GM18507 (cell line): ENCODE results near the gene USB1.
"Not testable (repeated sequence)": the region's sequence is repeated elsewhere in the genome, so short reads cannot be mapped to it uniquely, and the experiment has no call there.

Experiments used
- DNase-seq: peaks from one replicate; pipeline ENCODE4 v3.0.0; 2011; ENCODE audit warnings: low read depth; ENCODE audit not compliant: insufficient read length; ENCODE audit errors: extremely low spot score
- FAIRE-seq: peaks from 2 replicates; lab custom pipeline; 2011; peaks lifted over from hg19 to GRCh38; lab: Jason Lieb, UNC

Gene USB1

DNA sequence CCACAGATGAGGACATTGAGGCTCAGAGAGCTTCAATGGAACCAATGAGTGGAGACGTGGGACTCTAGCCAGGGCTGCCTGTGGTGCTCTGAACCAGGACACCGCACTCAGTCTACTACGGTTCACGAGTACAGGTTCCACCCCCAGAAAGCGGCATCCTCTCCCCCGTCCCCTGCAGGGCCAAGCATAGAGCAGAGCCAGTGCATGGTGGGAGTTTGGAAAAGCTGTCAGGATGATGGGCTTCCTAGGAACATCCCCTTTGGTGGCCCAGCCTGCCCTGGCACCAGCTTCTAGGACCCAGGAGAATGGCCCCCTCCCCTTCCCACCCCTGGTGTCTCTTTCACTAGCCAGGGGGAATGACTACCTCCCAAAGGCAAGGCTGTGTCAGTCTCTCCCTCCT, 9.1 kb upstream of the USB1 start:
- DNase-seq (no peak), FAIRE-seq (no peak)

DNA sequence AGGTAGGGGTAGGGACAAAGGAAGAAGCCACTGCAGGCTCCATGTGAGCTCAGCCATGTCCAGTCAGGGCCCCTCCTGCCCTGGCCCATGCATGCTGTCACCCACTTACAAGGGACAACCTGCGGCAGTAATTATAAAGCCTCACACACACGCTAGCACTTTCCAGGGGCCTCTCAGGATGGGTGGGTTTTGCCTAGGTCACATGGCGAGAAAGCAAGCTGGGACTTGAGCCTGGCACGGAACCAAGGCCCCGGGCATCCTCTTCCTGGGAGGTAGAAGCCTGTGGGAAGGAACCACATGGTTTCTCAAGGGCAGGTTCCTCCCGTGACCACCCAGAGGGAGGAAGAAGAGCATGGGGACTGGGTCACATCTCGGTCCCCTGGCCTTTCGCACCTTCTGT, 7.8 kb upstream of the USB1 start:
- FAIRE-seq: no peak
- no peak for DNase-seq

DNA sequence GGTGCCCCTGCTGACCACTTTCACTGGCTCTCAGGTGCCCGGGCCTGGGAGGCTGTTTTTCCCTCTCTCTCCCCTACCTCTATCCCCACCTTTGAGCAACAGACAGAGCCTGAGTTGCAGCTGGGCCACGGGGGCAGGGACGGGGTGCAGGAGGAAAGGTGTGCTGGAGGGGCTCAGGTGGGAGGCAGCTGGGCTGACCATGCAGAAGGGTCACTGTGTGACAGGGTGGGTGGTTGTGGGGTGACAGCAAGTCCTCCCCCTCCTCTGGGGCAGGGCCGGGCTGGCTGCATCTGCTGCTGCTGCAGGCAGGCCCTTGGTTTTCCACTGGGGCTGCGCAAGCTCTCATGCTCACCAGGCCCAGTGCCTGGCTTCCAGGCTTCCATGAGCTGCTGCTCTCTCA, 7.3 kb upstream of the USB1 start:
- no peak for FAIRE-seq

DNA sequence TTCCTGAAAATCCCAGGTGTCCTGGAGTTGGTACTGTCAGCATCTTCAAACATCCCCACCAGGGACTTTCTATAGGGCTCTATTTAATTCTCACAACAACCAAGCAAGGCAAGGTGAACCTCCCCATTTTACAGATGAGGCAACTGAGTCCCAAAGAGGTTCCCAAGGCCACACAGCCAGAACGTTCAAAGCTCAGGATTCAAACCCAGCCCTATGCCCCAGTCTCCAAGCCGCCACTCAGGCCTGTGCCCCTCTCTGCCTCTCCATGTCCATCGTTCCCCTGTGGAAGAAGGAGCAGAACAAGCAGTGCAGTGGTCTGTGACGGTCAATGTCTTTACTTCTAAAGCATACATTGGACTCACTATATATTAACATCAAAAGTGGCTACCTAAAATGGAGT, 6.8 kb upstream of the USB1 start:
- FAIRE-seq: no peak
- no peak for DNase-seq

More for the DNA sequence above, 7.3 kb upstream of the USB1 start:
- no peak for DNase-seq

DNA sequence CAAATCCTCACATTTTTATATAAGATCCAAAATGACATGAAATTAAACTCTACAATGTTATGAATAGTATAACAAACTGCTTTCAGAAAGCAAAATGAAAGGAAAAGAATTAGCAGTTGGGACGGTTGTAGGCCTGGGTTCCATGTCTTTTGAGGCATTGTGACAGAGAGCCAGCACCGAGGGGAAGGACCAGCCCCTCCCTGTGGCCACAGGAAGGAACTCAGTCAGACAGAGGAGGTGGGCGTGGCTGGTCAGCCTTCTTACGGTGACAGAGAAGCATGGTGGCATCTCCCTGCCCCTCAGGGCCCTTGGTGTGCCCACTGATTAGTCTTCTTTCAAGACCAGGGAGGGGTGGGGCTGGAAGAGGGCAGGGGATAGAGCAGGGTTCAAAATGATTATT, 6.4 kb upstream of the USB1 start:
- peak; percentile 68 for FAIRE-seq
- no peak for DNase-seq

DNA sequence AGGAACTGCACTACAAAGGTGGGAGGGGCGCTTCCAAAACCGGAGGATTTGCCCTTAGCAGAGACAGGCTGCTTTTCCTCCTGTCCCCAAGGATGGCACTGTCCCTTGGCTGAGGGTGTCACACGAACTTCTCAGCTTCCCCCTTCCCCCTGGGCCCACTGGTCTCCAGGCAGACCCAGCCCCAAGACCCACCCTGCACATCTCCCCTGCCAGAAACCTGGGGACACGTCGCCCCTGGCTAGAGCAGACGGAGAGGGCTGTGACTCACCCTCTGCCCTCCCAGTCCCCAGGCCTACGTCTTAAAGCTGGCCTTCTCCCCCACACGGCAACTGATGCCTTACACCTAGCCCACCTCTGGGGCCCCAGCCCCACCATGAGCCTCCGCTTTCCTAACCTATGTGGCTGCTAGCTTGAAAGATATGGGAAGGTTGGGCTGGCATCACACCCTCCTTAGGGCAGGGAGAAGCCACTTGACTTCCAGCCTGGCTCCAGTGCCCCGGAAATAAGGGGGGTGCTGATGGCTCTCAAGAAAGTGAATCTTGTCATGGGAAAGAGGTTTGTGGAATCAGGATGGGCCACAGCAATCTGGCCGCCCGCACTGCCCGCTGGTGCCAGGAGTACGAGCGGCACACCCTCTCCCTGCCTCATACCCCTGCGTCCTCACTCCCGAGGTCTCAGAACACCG, 5.3 kb upstream of the USB1 start:
- no peak for DNase-seq
- no peak for FAIRE-seq

DNA sequence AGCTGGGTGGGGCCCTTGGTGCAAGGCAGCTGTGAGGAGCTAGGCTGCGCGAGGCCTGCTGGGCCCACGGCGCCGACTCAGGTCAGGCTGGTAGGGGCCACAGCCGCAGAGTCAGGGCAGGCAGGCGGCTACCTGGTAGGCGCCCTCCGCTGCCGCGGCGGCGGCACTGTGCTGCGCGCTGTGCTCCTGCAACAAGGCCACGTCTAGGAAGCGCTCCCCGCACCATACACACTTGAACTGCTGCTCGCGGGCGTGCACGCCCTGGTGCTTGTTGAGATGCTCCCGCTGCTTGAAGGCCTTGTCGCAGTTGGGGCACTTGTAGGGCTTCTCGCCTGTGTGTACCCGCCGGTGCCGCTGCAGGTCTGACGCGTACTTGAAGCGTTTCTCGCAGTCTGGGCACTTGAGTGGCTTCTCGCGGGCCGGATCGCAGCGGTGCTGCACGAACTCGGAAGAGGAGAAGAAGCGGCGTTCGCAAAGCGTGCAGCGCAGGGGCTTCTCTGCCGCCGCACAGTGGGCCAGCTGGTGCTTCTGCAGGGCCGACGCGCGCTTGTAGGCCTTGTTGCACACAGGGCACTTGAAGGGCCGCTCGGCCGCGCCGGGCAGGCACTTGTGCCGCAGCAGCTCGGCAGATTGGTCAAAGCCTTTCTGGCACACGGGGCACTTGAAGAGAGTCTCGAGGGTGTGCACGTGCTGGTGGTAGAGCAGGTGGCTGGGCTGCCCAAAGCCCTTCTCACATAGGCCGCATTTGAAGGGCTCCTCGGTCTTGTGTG, 4.6 kb upstream of the USB1 start:
- FAIRE-seq: no peak
- no peak for DNase-seq

DNA sequence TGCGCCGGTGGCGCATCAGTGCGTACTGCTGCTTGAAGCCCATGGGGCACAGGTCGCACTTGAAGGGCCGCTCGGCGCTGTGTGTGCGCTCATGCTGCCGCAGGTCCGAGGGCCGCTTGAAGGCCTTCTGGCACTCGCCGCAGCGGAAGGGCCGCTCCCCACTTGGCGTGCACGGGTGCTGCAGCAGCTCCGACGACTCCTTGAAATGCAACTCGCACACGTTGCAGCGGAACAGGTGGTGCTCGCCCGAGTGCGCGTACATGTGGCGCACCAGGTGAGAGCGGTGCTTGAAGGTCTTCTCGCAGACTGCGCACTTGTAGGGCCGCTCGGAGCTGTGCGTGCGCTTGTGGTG, 4.1 kb upstream of the USB1 start:
- DNase-seq (no peak), FAIRE-seq (no peak)

DNA sequence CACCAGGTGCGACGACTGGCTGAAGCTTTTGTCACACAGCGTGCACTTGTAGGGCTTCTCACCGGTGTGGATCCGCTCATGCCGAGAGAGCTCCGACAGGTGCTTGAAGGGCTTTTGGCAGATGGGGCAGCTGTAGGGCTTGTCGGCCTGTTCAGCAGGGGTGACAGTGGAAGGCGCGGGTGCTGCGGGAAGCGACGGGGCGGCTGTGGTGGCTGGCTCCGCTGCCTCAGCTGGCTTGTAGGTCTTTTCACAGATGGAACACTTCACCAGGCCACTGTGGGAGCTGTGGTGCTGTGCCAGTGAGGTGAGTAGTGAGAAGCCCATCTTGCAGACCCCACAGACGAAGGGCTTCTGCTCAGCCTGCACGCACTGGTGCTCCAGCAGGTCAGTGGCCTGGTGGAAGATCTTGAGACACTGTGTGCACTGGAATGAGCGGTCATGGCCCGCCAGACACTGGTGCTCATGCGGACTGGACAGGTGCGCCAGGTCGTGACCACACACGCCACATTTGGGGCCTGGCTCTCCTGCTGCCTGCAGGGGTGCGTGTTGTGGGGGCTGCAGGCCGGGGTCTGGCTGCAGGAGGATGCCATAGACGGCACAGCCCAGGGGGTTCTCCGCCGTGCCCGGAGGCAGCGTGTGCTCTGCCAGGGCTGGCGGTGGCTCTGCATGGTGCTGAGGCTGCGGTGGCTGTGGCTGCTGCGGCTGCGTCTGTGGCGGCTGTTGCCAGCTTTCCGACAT, 3.5 kb upstream of the USB1 start:
- no peak for DNase-seq
- FAIRE-seq: no peak

DNA sequence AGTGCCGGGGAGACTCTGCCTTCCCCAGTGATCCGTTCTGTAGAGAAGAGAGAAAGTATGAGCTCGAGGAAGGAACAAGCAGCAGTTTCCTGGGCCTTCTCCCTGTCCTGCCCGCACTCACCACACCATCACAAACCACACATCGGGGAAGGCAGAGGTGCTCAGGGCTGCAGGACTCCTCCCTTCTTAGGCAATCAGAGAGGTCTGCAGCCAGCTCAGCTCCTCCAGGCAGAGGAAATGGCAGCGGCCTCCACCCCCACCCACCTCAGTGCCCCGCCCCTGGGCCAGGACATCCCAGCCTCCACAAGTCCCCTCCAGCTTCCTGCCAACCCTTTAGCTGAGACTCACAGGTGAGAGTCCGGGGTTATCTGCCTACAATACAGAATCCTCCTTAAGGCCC, 2.7 kb upstream of the USB1 start:
- FAIRE-seq (no peak), DNase-seq (no peak)

DNA sequence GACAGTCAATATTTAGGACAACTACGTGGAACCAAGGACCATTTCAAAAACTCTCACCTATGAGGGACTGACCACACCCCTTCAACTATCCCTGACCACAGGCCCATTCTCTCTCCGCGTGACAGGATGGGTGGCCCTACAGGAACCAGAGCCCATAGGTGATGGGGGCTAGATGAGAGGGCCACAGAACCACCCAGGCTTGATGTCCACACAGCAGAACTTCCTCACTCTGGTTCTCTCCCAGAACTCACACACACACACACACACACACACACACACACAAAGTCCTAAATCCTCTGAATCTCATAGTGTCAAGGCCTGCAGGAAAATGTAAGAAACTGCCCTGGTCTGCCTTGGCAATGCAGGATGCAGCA, 2.2 kb upstream of the USB1 start:
- no peak for FAIRE-seq
- no peak for DNase-seq

DNA sequence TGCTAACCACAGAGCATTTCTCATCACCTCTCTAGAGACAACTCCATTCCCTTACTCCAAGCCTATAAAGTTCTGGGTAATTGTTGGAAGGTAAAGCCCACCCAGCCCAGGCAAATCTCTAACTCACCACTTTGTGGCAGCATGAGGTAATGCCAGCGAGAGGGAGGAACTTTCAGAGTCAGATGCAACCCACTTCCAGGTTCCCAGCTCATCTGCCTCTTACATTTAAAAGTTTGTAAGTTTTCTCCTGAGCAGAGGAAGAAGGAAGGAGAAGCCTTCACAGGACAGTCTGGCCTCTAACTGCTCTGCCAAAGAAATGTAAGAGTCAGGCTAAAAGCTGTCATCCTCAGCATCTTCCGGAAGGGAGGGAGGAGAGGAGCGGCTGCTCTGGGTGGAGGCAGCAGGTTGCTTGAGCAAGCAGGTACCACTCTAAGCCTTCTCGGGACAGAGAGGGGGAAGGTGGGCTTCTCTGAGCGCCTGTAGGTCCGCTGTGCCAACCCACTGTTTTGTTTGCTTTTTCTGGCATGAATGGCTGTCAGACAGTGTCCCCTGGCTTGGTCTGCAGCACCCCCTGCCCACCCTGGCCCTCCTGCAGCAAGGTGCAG, 1.7 kb upstream of the USB1 start:
- DNase-seq (no peak), FAIRE-seq (peak; percentile 56)

DNA sequence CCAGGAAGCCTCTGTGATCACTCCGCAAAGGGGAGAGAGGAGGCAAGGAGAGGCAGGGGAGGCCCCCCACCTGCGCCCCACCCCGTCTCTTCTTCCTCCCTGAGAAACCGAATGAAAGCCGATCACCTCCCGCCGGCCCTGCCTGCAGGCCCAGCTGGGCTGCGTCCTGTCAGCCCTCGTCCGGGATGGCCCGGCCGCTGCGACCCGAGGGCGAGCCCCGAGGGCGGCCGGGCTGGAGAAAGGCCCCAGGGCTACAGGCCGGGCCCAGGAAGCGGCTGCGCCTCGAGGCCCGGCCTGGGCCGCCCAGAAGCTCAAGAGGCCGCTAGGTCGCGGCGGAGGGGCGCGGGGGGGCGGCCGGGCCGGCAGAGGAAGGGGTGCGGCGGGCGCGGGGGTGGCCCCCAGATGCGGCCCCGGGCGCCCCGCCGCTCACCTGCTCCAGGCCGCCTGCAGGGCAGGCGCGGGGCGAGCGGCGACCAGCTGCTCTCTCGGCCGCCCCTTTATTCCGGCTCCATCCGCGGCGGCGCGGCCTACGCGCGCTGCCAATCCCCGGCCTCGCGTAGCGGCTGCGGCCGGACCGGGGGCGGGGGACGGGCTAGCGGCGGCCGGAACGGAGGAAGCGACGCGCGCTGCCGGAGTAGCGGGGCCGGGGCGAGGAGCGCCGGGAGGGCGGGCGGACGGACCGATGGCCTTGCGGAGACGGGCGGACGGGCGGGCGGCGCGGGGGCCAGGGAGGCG, 1.1 kb upstream of the USB1 start, which contains the start of gene ZNF319:
TSS of gene ZNF319 (minus strand) at position 702 of the 735 bp plus-strand sequence. CDS start 2,407 bp downstream, outside the sequence.
- FAIRE-seq (no peak), DNase-seq (no peak)

DNA sequence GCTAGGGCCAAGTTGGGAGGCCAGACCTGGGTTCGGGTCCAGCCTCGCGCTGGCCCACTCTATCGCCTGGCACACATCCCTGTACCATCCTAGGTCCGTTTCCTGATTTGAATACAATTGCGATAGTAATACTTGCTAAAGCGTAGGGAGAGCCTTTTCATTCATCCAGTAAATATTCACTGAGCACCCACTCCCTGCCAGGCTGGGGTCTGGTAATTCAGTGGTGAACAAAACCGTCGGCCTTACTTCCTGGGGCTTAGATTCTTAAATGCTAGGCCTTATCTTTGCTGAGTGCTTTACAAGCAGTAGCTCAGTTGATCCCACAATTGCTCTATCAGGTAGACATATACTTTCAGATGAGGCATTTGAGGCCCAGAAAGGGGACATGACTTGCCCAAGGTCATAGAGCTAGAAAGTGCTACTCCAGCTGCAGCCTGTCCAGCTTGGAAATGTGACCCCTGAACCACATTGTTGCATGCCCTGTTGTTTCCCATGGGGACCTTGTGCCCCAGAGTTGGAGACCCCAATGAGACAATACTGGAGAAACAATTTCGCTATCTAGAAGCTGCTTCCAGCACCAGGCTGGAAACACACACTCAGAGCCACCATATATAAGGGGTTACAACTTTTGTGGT, 691 bp downstream of the USB1 start:
- DNase-seq (no peak), FAIRE-seq (no peak)

DNA sequence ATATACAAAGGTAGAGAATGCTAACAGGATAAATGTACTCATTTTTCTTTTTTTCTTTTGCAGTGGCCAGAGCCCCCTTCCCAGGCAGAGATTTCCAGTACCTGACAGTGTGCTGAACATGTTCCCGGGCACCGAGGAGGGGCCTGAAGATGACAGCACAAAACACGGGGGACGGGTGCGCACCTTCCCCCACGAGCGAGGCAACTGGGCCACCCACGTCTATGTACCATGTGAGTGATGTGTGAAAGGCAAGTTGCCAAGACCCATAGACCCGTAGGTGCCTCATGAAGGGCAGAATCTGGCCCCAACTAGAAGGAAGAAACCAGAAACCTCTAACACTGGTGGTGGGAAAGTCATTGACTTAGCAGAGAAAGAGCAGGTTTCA, 1.2 kb downstream of the USB1 start:
- DNase-seq: no peak
- FAIRE-seq: no peak

DNA sequence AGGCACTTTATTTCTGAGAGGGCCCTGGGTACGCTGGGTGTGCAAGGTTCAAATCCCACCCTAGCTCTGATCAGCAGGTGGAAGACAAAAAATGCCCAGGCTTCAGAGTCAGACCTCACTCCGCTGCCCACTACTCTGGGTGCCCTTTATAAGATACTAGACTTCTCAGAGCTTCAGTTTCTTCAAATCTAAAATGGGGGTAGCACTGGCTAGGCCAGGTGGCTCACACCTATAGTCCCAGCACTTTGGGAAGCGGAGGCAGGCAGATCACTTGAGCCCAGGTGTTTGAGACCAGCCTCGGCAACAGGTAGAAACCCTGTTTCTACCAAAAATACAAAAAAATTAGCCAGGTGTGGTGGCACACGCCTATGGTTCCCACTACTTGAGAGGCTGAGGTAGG, 1.7 kb downstream of the USB1 start:
- FAIRE-seq: no peak
- DNase-seq: no peak

DNA sequence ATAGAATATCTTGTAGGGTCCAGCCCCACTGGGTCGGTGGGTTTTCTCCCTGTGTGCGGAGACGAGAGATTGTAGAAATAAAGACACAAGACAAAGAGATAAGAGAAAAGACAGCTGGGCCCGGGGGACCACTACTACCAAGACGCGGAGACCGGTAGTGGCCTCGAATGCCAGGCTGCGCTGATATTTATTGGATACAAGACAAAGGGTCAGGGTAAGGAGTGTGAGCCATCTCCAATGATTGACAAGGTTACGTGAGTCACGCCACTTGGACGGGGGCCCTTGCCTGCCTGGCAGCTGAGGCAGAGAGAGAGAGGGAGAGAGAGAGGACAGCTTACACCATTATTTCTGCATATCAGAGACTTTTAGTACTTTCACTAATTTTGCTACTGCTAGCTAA, 3.5 kb downstream of the USB1 start:
- FAIRE-seq, DNase-seq: not testable (repeated sequence)

DNA sequence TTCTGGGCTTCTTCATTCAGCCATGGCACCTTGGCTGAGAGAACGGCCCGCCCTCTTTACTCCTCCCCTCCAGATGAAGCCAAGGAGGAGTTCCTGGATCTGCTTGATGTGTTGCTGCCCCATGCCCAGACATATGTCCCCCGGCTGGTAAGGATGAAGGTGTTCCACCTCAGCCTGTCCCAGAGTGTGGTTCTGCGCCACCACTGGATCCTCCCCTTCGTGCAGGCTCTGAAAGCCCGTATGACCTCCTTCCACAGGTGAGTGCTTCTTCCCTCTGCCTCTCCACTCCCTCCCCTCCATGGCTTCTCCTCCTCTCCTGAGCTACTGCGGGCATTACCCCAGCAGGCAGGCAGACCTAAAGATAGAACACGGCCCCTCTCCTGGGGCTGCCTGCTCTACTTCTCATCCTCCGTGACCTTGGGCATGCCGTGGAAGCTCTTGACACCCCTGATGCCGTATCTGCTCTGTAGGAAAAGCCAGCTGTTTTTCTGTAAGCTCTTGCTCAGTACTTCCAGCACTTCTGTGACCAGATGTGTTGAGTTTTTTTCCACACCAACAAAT, 8.7 kb downstream of the USB1 start:
- no peak for FAIRE-seq
- DNase-seq: no peak

DNA sequence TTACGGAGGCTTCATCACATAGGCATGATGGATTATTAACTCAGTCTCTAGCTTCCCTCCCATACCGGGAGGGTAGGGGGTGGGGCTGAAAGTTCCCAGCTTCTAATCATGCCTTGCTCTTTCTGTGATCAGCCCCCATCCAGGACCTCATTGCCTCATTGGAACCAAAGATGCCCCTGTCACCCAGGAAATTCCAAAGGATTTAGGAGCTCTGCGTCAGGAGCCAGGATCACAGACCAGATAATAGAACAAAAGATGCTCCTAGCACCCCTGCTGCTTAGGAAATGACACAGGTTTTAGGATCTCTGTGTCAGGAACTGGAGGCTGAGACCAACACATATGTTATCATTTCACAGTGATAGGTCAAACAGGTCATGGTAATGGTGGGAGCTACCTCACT, 9.7 kb downstream of the USB1 start:
- FAIRE-seq: no peak
- no peak for DNase-seq
